Liver (tissue), 9 donors: ENCODE results near the gene PRPSAP2. TPM values are rescaled to one million over a fixed set of nuclear protein-coding genes. Genes with fewer than 3 reads are reported as not detected.

Experiments used
- DNase-seq: peaks from one replicate; pipeline ENCODE4 v3.0.0-alpha.2; 2017; ENCODE audit warnings: low spot score
- H3K27ac ChIP-seq, 2 donors: one replicate each; pipeline ENCODE4 v1.7.0; 2013; ENCODE audit warnings: inconsistent platforms in 2 of 2, low read length in 2 of 2, control low read depth in 1 of 2, low read depth in 1 of 2, mild to moderate bottlenecking in 1 of 2
- H3K27me3 ChIP-seq, 4 donors: one replicate each; pipeline versions ENCODE4 v1.6.1 to v1.7.0; 2013; ENCODE audit warnings: low read length in 3 of 4, inconsistent platforms in 1 of 4, mild to moderate bottlenecking in 1 of 4, moderate library complexity in 1 of 4; ENCODE audit not compliant: control insufficient read depth in 4 of 4, insufficient read depth in 4 of 4
- H3K36me3 ChIP-seq, 4 donors: one replicate each; pipeline versions ENCODE4 v1.6.1 to v1.7.0; 2013; ENCODE audit warnings: low read length in 3 of 4, mild to moderate bottlenecking in 3 of 4, low read depth in 1 of 4, moderate library complexity in 1 of 4; ENCODE audit not compliant: control insufficient read depth in 4 of 4, insufficient read depth in 3 of 4
- H3K4me1 ChIP-seq, 4 donors: one replicate each; pipeline versions ENCODE4 v1.6.1 to v1.7.0; 2013; ENCODE audit warnings: low read length in 3 of 4, mild to moderate bottlenecking in 3 of 4, moderate library complexity in 1 of 4; ENCODE audit not compliant: control insufficient read depth in 4 of 4, insufficient read depth in 4 of 4
- H3K4me3 ChIP-seq, 3 donors: one replicate each; pipeline versions ENCODE4 v1.6.1 to v1.7.0; 2013; ENCODE audit warnings: low read length in 3 of 3, control low read depth in 1 of 3, low read depth in 1 of 3, mild to moderate bottlenecking in 1 of 3
- H3K9ac ChIP-seq, 2 donors: one replicate each; pipeline ENCODE4 v1.7.0; 2013; ENCODE audit warnings: low read length in 2 of 2, mild to moderate bottlenecking in 2 of 2, moderate library complexity in 2 of 2, control low read depth in 1 of 2, low read depth in 1 of 2
- H3K9me3 ChIP-seq, 4 donors: one replicate each; pipeline versions ENCODE4 v1.6.1 to v1.7.0; 2013; ENCODE audit warnings: low read length in 3 of 4; ENCODE audit not compliant: control insufficient read depth in 4 of 4
- ATF3 ChIP-seq: IDR thresholded peaks from 2 replicates; pipeline ENCODE4 v1.6.1; 2016; ENCODE audit warnings: antibody characterized with exemption
- CTCF ChIP-seq: fragments of 150-350 bp; IDR thresholded peaks from 2 replicates; pipeline ENCODE4 v1.5.1; 2017; ENCODE audit warnings: improper control_type of control experiment, low read depth, low read length; ENCODE audit not compliant: missing input control
- EGR1 ChIP-seq, 2 donors: IDR thresholded peaks; 2 replicates each; pipeline ENCODE4 v1.6.1; 2016 to 2018; ENCODE audit warnings: antibody characterized with exemption in 2 of 2, low read depth in 2 of 2
- FOXA1 ChIP-seq: IDR thresholded peaks from 2 replicates; pipeline ENCODE4 v1.6.1; 2016; ENCODE audit warnings: antibody characterized with exemption
- FOXA2 ChIP-seq: IDR thresholded peaks from 2 replicates; pipeline ENCODE4 v1.6.1; 2016; ENCODE audit warnings: antibody characterized with exemption
- GABPA ChIP-seq, 2 donors: IDR thresholded peaks in 1 of 2; conservative IDR thresholded peaks in 1 of 2; 2 replicates each; pipeline ENCODE4 v1.6.1; 2016; ENCODE audit warnings: antibody characterized with exemption in 2 of 2, mild to moderate bottlenecking in 1 of 2, moderate library complexity in 1 of 2
- HNF4A ChIP-seq, 2 donors: conservative IDR thresholded peaks; 2 replicates each; pipeline ENCODE4 v1.6.1; 2016; ENCODE audit warnings: antibody characterized with exemption in 2 of 2, mild to moderate bottlenecking in 2 of 2
- JUND ChIP-seq, 2 donors: IDR thresholded peaks; 2 replicates each; pipeline ENCODE4 v1.6.1; 2016; ENCODE audit warnings: antibody characterized with exemption in 2 of 2
- MAX ChIP-seq: IDR thresholded peaks from 2 replicates; pipeline ENCODE4 v1.6.1; 2016; ENCODE audit warnings: antibody characterized with exemption
- NR2F2 ChIP-seq: IDR thresholded peaks from 2 replicates; pipeline ENCODE4 v1.6.1; 2016; ENCODE audit warnings: antibody characterized with exemption
- RAD21 ChIP-seq, 2 donors: IDR thresholded peaks; 2 replicates each; pipeline ENCODE4 v1.6.1; 2016; ENCODE audit warnings: antibody characterized with exemption in 2 of 2, mild to moderate bottlenecking in 2 of 2
- REST ChIP-seq: IDR thresholded peaks from 2 replicates; pipeline ENCODE4 v1.6.1; 2016; ENCODE audit warnings: antibody characterized with exemption, mild to moderate bottlenecking
- RXRA ChIP-seq, 2 donors: IDR thresholded peaks; 2 replicates each; pipeline ENCODE4 v1.6.1; 2017 to 2018; ENCODE audit warnings: antibody characterized with exemption in 2 of 2, mild to moderate bottlenecking in 1 of 2
- TAF1 ChIP-seq: conservative IDR thresholded peaks from 2 replicates; pipeline ENCODE4 v1.6.1; 2016; ENCODE audit warnings: antibody characterized with exemption, mild to moderate bottlenecking
- YY1 ChIP-seq: IDR thresholded peaks from 2 replicates; pipeline ENCODE4 v1.6.1; 2016; ENCODE audit warnings: antibody characterized with exemption, mild to moderate bottlenecking
- ZBTB33 ChIP-seq: IDR thresholded peaks from 2 replicates; pipeline ENCODE4 v1.6.1; 2016; ENCODE audit warnings: antibody characterized with exemption
- WGBS: extraction: QIAGEN DNeasy Blood & Tissue Kit; methylation state at CpG from one replicate; pipeline ENCODE4 v1.1.7; 2013; 5-methylcytosine and 5-hydroxymethylcytosine counted together
- polyA plus RNA-seq, 2 donors: library from polyadenylated mRNA; stranded (reverse) in 1 of 2; unstranded in 1 of 2; fragments of 200-250 nt in 1 of 2; fragments of >200 nt in 1 of 2; fragmentation: Nextera tagmentation in 1 of 2; extraction: Ambion mirVana in 1 of 2; gene quantifications; one replicate each; pipeline versions ENCODE4 v1.2.1 to v1.2.3, GENCODE V29; 2013 to 2015
- total RNA-seq, 2 donors: library from RNA; depleted of rRNA; stranded (reverse); fragments of >200 nt; gene quantifications; one replicate each; pipeline ENCODE4 v1.2.3, GENCODE V29; 2014
- donor health status: healthy.
- donor health status: healthy.
- donor health status: healthy.
- donor health status: healthy.
- donor health status: healthy.

Gene PRPSAP2
- total and polyA plus RNA-seq, 4 donors = 10.2 to 31.4 (median 16.7) TPM

GRCh38 chr17:18854956-18855355 lies 3.0 kb upstream of the PRPSAP2 start:
- H3K27me3 ChIP-seq = no peaks in the 10 kb centered on the region

More at GRCh38 chr17:18854956-18855355, 3.0 kb upstream of the PRPSAP2 start:
- H3K9ac ChIP-seq = no peak overlapping the region
- no peak for TF ChIP-seq JUND (IDR thresholded peaks at IDR 0.05)
- no peak for TF ChIP-seq NR2F2
- TF ChIP-seq YY1 = no peak
- no peak for TF ChIP-seq RXRA (IDR thresholded peaks at IDR 0.05)
- TF ChIP-seq CTCF = no peak
- TF ChIP-seq RAD21 (IDR thresholded peaks at IDR 0.05) = no peak
- TF ChIP-seq TAF1 = no peak
- TF ChIP-seq EGR1 (IDR thresholded peaks at IDR 0.05; ENCODE audit: low read depth in 2 of 2) = no peak
- no peak for TF ChIP-seq FOXA2
- no peak for TF ChIP-seq ZBTB33
- TF ChIP-seq FOXA1 = no peak
- TF ChIP-seq REST = no peak
- no peak for TF ChIP-seq ATF3
- TF ChIP-seq MAX = no peak
- no peak for TF ChIP-seq HNF4A (conservative IDR thresholded peaks at IDR 0.05)
- no peak for TF ChIP-seq GABPA (IDR thresholded peaks at IDR 0.05 in 1 of 2, conservative IDR thresholded peaks at IDR 0.05 in 1 of 2)
- WGBS = 93% methylated on average over 7 of the region's 7 CpGs
- H3K27ac ChIP-seq = no peak overlapping the region
- H3K4me1 ChIP-seq = peaks cover 2 to 21% (median 12%) of the 10 kb centered on the region in 4 donors
- no peak for DNase-seq
- H3K36me3 ChIP-seq = no peaks in the 10 kb centered on the region
- H3K9me3 ChIP-seq = no peaks in the 10 kb centered on the region
- H3K4me3 ChIP-seq = no peak overlapping the region
